ENCODE results near the gene TLR4.

TLR4 gene

GRCh38 chr9:117746263-117746662 lies 42.1 kb downstream of the TLR4 start:
- DNase-seq = no peak

GRCh38 chr9:117747386-117747970 lies 43.3 kb downstream of the TLR4 start:
- no peak for DNase-seq

DNA sequence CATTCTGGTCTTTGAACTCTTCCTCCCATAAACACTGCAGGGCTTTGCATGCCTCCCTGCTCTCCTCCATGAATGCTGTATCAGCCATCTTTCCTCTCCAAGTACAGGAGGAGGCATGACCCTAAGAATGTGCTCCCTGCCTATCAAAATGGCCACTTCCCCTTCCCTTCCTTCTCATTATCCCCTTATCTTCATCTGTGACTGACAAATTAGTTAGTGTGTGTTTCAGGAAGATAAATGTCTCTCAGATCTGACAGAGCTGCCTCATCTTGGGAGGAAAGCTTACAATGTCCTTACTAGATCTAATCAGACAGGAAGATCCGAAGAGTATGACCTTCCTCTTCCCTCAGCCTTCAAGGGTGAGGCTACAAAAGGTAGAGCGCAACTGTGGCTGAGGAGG lies 46.2 kb downstream of the TLR4 start:
- no peak for DNase-seq

GRCh38 chr9:117752894-117753293 lies 48.7 kb downstream of the TLR4 start:
- DNase-seq = no peak

DNA sequence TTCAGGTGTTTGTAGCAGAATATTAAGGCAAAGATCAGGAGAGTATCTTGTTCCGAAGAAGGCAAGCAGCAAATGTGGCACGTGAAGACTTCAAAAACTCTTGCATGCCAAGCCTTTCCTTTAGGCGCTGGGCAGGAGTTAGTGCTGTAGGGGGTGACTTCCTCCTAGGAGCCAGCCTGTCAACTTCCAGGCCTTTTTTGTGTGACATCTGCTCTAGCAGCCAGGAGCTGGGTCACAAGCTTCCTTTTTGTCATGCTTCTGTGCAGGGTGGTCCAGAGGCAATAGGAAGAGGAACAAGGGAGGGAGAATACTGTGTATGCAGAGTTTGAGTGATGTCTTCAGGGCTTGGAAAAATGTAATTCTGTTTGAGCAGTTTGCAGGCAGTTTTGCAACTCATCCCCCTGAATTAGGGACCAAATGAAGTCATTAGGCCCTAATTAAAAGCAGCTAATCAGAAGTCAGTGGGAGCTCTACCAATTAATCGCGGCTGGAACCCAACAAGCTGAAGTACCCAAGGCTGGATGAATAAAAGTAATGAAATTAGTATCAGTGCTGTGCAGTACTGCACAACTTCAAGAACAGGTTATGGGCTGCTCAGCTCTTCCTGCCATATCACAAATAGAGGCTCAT lies 53.5 kb downstream of the TLR4 start:
- no peak for DNase-seq

- no peak for DNase-seq
Measured at GRCh38 chr9:117763314-117763713, 59.1 kb downstream of the TLR4 start.

GRCh38 chr9:117768750-117769395 lies 64.7 kb downstream of the TLR4 start:
- no peak for DNase-seq

DNA sequence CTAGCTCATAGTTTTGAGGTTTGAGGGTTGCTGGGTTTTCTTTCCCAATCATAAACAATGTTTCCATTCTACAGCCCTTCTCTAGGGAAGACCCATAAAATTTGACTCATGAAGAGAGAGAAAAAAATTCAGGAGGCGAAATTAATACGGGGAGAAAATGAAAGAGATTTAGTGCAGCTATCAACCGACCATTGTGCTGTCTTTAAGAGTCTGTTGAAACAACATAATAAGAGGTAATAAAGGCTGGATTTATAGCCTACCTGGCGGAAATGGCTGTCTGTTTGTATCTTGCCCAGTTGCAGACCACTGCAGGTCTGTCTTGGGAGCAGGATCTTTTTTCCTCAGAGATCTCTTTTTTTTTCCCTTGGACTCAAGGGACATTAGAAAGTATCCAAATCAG lies 66.9 kb downstream of the TLR4 start:
- DNase-seq = no peak

DNA sequence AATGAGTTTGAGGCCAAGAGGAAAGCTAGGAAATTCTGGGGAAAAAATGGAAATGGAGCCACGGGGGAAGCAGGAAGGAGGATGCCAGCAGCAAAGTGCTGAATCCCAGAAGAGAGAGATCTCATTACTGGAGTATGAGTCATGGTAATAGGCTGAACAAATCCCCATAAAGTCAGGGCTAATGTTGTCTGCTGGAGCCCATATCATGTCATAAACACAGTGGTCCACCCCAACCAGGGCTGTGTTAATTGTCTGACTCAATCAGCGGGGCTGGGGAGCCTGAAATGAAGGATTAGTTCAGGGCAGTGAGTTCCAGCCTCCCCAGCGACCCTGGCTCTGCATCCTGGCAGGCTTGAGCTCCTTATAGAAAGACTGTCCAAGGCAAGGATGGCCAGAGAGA lies 68.8 kb downstream of the TLR4 start:
- DNase-seq = no peak

Measured in GOT3 (cell line).